ENCODE results near the gene TTI1. TPM values are rescaled to one million over a fixed set of nuclear protein-coding genes. Genes with fewer than 3 reads are reported as not detected.

The TTI1 gene
- total and polyA plus RNA-seq, 9 of the 15 experiments (the other 6 are each of a cell fraction or from before 2014, with no cell fraction given): 9.8 to 55.1 (median 39.4) TPM

DNA sequence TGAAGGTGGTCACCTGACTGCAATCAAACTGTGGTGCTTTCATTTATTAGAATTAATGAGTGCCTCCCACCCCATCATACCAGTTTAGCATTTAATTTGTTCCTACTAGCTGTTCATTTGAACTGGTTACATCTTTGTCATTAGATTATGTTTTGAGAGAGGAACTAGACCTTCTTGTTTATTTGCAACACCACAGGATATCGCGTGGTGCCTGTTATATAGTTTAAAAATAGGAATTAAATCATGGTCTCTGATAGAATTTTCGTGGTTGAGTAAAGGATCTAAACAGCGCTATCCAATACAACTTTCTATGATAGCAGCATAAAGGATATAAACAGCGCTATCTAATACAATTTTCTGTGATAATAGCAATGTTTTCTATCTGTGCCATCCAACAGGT lies 3.1 kb upstream of the TTI1 start:
- BruUV-seq (replicated peaks): no TSS peak
- H3K4me2 ChIP-seq (ENCODE audit: insufficient read depth, low read length): no peak overlapping the region
- POLR2A ChIA-PET: interaction anchor here (0.6 to 1.8 kb wide), 6 partner anchors 9 to 699 kb away, joined by 3 to 5 read pairs (median 4); no protein-coding TSS in a partner anchor
- H3K79me2 ChIP-seq (ENCODE audit: control insufficient read depth, insufficient read depth, low read length): peaks cover 96% of the 10 kb centered on the region
- intact Hi-C loops (cut with micrococcal nuclease): no loop called here
- DNase-seq (ENCODE audit: extremely low read depth in 1 of 4, low spot score in 3 of 4) (no peak), ATAC-seq (no peak), FAIRE-seq (no peak)
- no peaks in the 10 kb centered on the region for H4K20me1 ChIP-seq (replicated peaks; ENCODE audit: control insufficient read depth, insufficient read depth, low read length)
- no peak overlapping the region for H3K27ac ChIP-seq (ENCODE audit: extremely low read depth, low read depth, low read length)
- H2AFZ ChIP-seq (ENCODE audit: low read depth, low read length): no peak overlapping the region
- H3K4me1 ChIP-seq (replicated peaks in 1 of 2; ENCODE audit: control insufficient read depth in 2 of 2, insufficient read depth in 2 of 2, low read length in 2 of 2): peaks cover 21 to 25% of the 10 kb centered on the region in 2 experiments; a peak in 4 of 5 replicates
- H3K9me3 ChIP-seq (replicated peaks; ENCODE audit: control insufficient read depth, insufficient read depth, low read depth, low read length): no peaks in the 10 kb centered on the region
- H3K4me3 ChIP-seq: no peak overlapping the region
- CTCF ChIA-PET (ENCODE audit: low intra/inter-chr PET ratio): no interaction called here
- no peaks in the 10 kb centered on the region for H3K27me3 ChIP-seq (ENCODE audit: control insufficient read depth in 2 of 2, insufficient read depth in 2 of 2, low read length in 2 of 2)
- no peaks in the 10 kb centered on the region for H3K9me1 ChIP-seq (ENCODE audit: control insufficient read depth, insufficient read depth, low read length)
- peaks cover 67% of the 10 kb centered on the region for H3K36me3 ChIP-seq (ENCODE audit: control insufficient read depth, insufficient read depth, low read length)
- in situ Hi-C loops (cut with MboI): no loop called here
- 85% methylated on average over 5 of the region's 5 CpGs for WGBS (ENCODE audit: insufficient coverage, low coverage, missing lambda C conversion rate)
- H3K9ac ChIP-seq (ENCODE audit: insufficient read depth in 1 of 2, low read depth in 2 of 2, low read length in 2 of 2): no peak overlapping the region
- peak; percentile 27 for TF ChIP-seq DACH1 (IDR thresholded peaks at IDR 0.05; ENCODE audit: partially characterized antibody)
- no peak for TF ChIP-seq OTX1 (CRISPR knock-in tag; IDR thresholded peaks at IDR 0.05)

DNA sequence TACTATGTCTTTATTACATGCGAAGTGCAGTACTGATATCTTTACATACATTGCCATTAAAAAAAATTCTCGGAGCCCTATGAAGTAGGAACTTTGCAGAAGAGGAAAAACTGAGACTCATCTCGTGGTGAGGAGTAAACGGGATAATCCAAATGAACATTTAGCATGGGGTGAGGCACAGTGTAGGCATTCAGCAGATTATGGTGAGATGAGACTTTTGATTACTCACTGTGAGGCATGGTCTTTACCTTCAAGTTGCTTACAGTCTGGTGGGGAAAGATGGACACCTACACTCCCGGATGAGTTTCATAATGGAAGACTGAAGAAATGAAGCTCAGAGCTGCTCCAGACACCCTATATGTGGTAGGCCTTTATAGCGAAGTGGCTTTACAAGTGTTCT lies 1.7 kb upstream of the TTI1 start:
- peak overlapping the region; percentile 96 for H3K4me3 ChIP-seq
- no peaks in the 10 kb centered on the region for H3K9me3 ChIP-seq (replicated peaks; ENCODE audit: control insufficient read depth, insufficient read depth, low read depth, low read length)
- peak overlapping the region; percentile 98; the same call in 2 of the 3 replicates for H3K27ac ChIP-seq (ENCODE audit: extremely low read depth, low read depth, low read length)
- H3K27me3 ChIP-seq (ENCODE audit: control insufficient read depth in 2 of 2, insufficient read depth in 2 of 2, low read length in 2 of 2): no peaks in the 10 kb centered on the region
- H3K9me1 ChIP-seq (ENCODE audit: control insufficient read depth, insufficient read depth, low read length): no peaks in the 10 kb centered on the region
- FAIRE-seq (no peak), DNase-seq (ENCODE audit: extremely low read depth in 1 of 4, low spot score in 3 of 4) (no peak), ATAC-seq (no peak)
- WGBS (ENCODE audit: insufficient coverage, low coverage, missing lambda C conversion rate): 41% methylated on average over 6 of the region's 6 CpGs
- H3K79me2 ChIP-seq (ENCODE audit: control insufficient read depth, insufficient read depth, low read length): peaks cover 98% of the 10 kb centered on the region
- H3K36me3 ChIP-seq (ENCODE audit: control insufficient read depth, insufficient read depth, low read length): peaks cover 53% of the 10 kb centered on the region
- H3K9ac ChIP-seq (ENCODE audit: insufficient read depth in 1 of 2, low read depth in 2 of 2, low read length in 2 of 2): peak overlapping the region; percentile 98 to 100; a peak in 3 of 4 replicates
- intact Hi-C loops (cut with micrococcal nuclease): no loop called here
- in situ Hi-C loops (cut with MboI): no loop called here
- peaks cover 21 to 34% of the 10 kb centered on the region in 2 experiments; a peak in 4 of 5 replicates for H3K4me1 ChIP-seq (replicated peaks in 1 of 2; ENCODE audit: control insufficient read depth in 2 of 2, insufficient read depth in 2 of 2, low read length in 2 of 2)
- H4K20me1 ChIP-seq (replicated peaks; ENCODE audit: control insufficient read depth, insufficient read depth, low read length): no peaks in the 10 kb centered on the region; the same call in 1 of the 2 replicates
- H3K4me2 ChIP-seq (ENCODE audit: insufficient read depth, low read length): peak overlapping the region; percentile 94
- no peak overlapping the region for H2AFZ ChIP-seq (ENCODE audit: low read depth, low read length)
- TSS peak; percentile 43 for BruUV-seq (replicated peaks)
- POLR2A ChIA-PET: interaction anchor here (0.6 to 3.2 kb wide), 5 partner anchors 9 to 469 kb away, joined by 3 to 19 read pairs (median 4); no protein-coding TSS in a partner anchor
- CTCF ChIA-PET (ENCODE audit: low intra/inter-chr PET ratio): no interaction called here
- TF ChIP-seq, protein P1, sequence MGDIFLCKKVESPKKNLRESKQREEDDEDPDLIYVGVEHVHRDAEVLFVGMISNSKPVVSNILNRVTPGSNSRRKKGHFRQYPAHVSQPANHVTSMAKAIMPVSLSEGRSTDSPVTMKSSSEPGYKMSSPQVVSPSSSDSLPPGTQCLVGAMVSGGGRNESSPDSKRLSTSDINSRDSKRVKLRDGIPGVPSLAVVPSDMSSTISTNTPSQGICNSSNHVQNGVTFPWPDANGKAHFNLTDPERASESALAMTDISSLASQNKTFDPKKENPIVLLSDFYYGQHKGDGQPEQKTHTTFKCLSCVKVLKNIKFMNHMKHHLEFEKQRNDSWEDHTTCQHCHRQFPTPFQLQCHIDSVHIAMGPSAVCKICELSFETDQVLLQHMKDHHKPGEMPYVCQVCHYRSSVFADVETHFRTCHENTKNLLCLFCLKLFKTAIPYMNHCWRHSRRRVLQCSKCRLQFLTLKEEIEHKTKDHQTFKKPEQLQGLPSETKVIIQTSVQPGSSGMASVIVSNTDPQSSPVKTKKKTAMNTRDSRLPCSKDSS (IDR thresholded peaks at IDR 0.05; ENCODE audit: low read depth, partially characterized antibody): no peak
- TF ChIP-seq ZNF316 (IDR thresholded peaks at IDR 0.05) (peak; percentile 69), PPARD (CRISPR knock-in tag; IDR thresholded peaks at IDR 0.05) (no peak), CXXC5 (CRISPR knock-in tag; IDR thresholded peaks at IDR 0.05) (no peak)
- TF ChIP-seq, protein P2, sequence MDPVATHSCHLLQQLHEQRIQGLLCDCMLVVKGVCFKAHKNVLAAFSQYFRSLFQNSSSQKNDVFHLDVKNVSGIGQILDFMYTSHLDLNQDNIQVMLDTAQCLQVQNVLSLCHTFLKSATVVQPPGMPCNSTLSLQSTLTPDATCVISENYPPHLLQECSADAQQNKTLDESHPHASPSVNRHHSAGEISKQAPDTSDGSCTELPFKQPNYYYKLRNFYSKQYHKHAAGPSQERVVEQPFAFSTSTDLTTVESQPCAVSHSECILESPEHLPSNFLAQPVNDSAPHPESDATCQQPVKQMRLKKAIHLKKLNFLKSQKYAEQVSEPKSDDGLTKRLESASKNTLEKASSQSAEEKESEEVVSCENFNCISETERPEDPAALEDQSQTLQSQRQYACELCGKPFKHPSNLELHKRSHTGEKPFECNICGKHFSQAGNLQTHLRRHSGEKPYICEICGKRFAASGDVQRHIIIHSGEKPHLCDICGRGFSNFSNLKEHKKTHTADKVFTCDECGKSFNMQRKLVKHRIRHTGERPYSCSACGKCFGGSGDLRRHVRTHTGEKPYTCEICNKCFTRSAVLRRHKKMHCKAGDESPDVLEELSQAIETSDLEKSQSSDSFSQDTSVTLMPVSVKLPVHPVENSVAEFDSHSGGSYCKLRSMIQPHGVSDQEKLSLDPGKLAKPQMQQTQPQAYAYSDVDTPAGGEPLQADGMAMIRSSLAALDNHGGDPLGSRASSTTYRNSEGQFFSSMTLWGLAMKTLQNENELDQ (CRISPR knock-in tag; IDR thresholded peaks at IDR 0.05; ENCODE audit: borderline replicate concordance): no peak
- TF ChIP-seq, protein P3, sequence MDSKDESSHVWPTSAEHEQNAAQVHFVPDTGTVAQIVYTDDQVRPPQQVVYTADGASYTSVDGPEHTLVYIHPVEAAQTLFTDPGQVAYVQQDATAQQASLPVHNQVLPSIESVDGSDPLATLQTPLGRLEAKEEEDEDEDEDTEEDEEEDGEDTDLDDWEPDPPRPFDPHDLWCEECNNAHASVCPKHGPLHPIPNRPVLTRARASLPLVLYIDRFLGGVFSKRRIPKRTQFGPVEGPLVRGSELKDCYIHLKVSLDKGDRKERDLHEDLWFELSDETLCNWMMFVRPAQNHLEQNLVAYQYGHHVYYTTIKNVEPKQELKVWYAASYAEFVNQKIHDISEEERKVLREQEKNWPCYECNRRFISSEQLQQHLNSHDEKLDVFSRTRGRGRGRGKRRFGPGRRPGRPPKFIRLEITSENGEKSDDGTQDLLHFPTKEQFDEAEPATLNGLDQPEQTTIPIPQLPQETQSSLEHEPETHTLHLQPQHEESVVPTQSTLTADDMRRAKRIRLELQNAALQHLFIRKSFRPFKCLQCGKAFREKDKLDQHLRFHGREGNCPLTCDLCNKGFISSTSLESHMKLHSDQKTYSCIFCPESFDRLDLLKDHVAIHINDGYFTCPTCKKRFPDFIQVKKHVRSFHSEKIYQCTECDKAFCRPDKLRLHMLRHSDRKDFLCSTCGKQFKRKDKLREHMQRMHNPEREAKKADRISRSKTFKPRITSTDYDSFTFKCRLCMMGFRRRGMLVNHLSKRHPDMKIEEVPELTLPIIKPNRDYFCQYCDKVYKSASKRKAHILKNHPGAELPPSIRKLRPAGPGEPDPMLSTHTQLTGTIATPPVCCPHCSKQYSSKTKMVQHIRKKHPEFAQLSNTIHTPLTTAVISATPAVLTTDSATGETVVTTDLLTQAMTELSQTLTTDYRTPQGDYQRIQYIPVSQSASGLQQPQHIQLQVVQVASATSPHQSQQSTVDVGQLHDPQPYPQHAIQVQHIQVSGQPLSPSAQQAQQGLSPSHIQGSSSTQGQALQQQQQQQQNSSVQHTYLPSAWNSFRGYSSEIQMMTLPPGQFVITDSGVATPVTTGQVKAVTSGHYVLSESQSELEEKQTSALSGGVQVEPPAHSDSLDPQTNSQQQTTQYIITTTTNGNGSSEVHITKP (IDR thresholded peaks at IDR 0.05; ENCODE audit: partially characterized antibody): peak; percentile 90
